MM.1S (cell line): ENCODE measurements around the gene ADCK1.

Experiments
- DNase-seq: peaks from one replicate; pipeline ENCODE4 v3.0.0-alpha.2; 2015
- H2AFZ ChIP-seq: fragments of 300-600 bp; sonication (generic); 2 replicates; pipeline ENCODE4 v1.6.0; 2016; ENCODE audit warnings: antibody characterized with exemption, low read length
- H3F3A ChIP-seq: fragments of 300-600 bp; sonication (generic); 2 replicates; pipeline ENCODE4 v1.6.1; 2016; ENCODE audit warnings: mild to moderate bottlenecking, antibody characterized with exemption, low read length, moderate library complexity, mixed read lengths; ENCODE audit not compliant: insufficient read depth
- H3K27ac ChIP-seq: fragments of 300-600 bp; sonication (generic); 2 replicates; pipeline ENCODE4 v1.5.1; 2016; ENCODE audit warnings: mild to moderate bottlenecking, low read length
- H3K27me3 ChIP-seq: fragments of 300-600 bp; sonication (generic); replicated peaks from 2 replicates; pipeline ENCODE4 v1.6.0; 2016; ENCODE audit warnings: low read length; ENCODE audit not compliant: insufficient read depth
- H3K36me3 ChIP-seq: fragments of 300-600 bp; sonication (generic); replicated peaks from 2 replicates; pipeline ENCODE4 v1.6.1; 2016; ENCODE audit warnings: mild to moderate bottlenecking, low read length, mixed read lengths; ENCODE audit not compliant: insufficient read depth
- H3K4me1 ChIP-seq: fragments of 300-600 bp; sonication (generic); 2 replicates; pipeline ENCODE4 v1.6.1; 2016; ENCODE audit warnings: low read length, mixed read lengths
- H3K4me2 ChIP-seq: fragments of 300-600 bp; sonication (generic); 2 replicates; pipeline ENCODE4 v1.6.0; 2016; ENCODE audit warnings: low read depth, low read length
- H3K4me3 ChIP-seq: fragments of 300-600 bp; sonication (generic); 2 replicates; pipeline ENCODE4 v1.5.1; 2016; ENCODE audit warnings: low read length, mixed read lengths
- H3K79me2 ChIP-seq: fragments of 300-600 bp; sonication (generic); 2 replicates; pipeline ENCODE4 v1.6.1; 2016; ENCODE audit warnings: mixed run types, low read length, mixed read lengths
- H3K9ac ChIP-seq: fragments of 300-600 bp; sonication (generic); 2 replicates; pipeline ENCODE4 v1.6.1; 2016; ENCODE audit warnings: low read length, mixed read lengths
- H3K9me2 ChIP-seq: fragments of 300-600 bp; sonication (generic); replicated peaks from 2 replicates; pipeline ENCODE4 v1.6.1; 2016; ENCODE audit warnings: mild to moderate bottlenecking, low read length, mixed read lengths; ENCODE audit not compliant: insufficient read depth
- H3K9me3 ChIP-seq: fragments of 300-600 bp; sonication (generic); replicated peaks from 2 replicates; pipeline ENCODE4 v1.6.1; 2016; ENCODE audit warnings: mild to moderate bottlenecking, low read length, mixed read lengths; ENCODE audit not compliant: insufficient read depth
- H4K20me1 ChIP-seq: fragments of 300-600 bp; sonication (generic); 2 replicates; pipeline ENCODE4 v1.6.1; 2016; ENCODE audit warnings: mild to moderate bottlenecking, low read length, moderate library complexity, mixed read lengths; ENCODE audit not compliant: insufficient read depth
- CTCF ChIP-seq: fragments of 300-600 bp; sonication (generic); IDR thresholded peaks from 2 replicates; pipeline ENCODE4 v1.5.1; 2016; ENCODE audit warnings: antibody characterized with exemption, low read length, mixed read lengths
- EZH2 ChIP-seq: fragments of 300-600 bp; sonication (generic); optimal IDR thresholded peaks from 2 replicates; pipeline ENCODE3; 2017; ENCODE audit warnings: low read depth, mild to moderate bottlenecking, antibody characterized with exemption, low read length, mixed read lengths
- EZH2phosphoT487 ChIP-seq: fragments of 300-600 bp; sonication (generic); IDR thresholded peaks from 2 replicates; pipeline ENCODE4 v1.6.1; 2018; ENCODE audit warnings: antibody characterized with exemption, low read length

The ADCK1 gene

GRCh38 chr14:77832297-77832696 lies 32.4 kb downstream of the ADCK1 start:
- H3K9ac ChIP-seq = no peak overlapping the region
- H4K20me1 ChIP-seq = no peaks in the 10 kb centered on the region
- H3K36me3 ChIP-seq = no peaks in the 10 kb centered on the region
- no peak overlapping the region for H2AFZ ChIP-seq
- no peaks in the 10 kb centered on the region for H3K79me2 ChIP-seq
- H3K27me3 ChIP-seq = no peaks in the 10 kb centered on the region
- H3K4me2 ChIP-seq = no peak overlapping the region
- TF ChIP-seq CTCF (no peak), EZH2 (no peak), EZH2phosphoT487 (no peak)
- no peaks in the 10 kb centered on the region for H3K9me3 ChIP-seq
- H3K4me1 ChIP-seq = no peaks in the 10 kb centered on the region
- no peak overlapping the region for H3K27ac ChIP-seq
- no peak overlapping the region for H3K4me3 ChIP-seq
- H3F3A ChIP-seq = no peaks in the 10 kb centered on the region
- no peak for DNase-seq
- no peaks in the 10 kb centered on the region for H3K9me2 ChIP-seq

GRCh38 chr14:77837926-77838325 lies 38.0 kb downstream of the ADCK1 start:
- Histone ChIP-seq H3K27ac (no peak overlapping the region), H3K4me2 (no peak overlapping the region), H3K9ac (no peak overlapping the region), H3K9me3 (no peaks in the 10 kb centered on the region), H3K4me1 (no peaks in the 10 kb centered on the region), H2AFZ (no peak overlapping the region), H3K9me2 (no peaks in the 10 kb centered on the region), H3K27me3 (no peaks in the 10 kb centered on the region), H3K36me3 (no peaks in the 10 kb centered on the region), H3K4me3 (no peak overlapping the region), H3F3A (no peaks in the 10 kb centered on the region), H4K20me1 (no peaks in the 10 kb centered on the region), H3K79me2 (no peaks in the 10 kb centered on the region)
- TF ChIP-seq CTCF = no peak
- TF ChIP-seq EZH2phosphoT487 = no peak
- no peak for TF ChIP-seq EZH2
- no peak for DNase-seq

GRCh38 chr14:77838831-77839511 lies 39.1 kb downstream of the ADCK1 start:
- no peaks in the 10 kb centered on the region for H3K9me2 ChIP-seq
- TF ChIP-seq CTCF = no peak
- TF ChIP-seq EZH2 = no peak
- TF ChIP-seq EZH2phosphoT487 = no peak
- no peaks in the 10 kb centered on the region for H3K79me2 ChIP-seq
- H3K4me1 ChIP-seq = no peaks in the 10 kb centered on the region
- H3K27me3 ChIP-seq = no peaks in the 10 kb centered on the region
- H3K27ac ChIP-seq = no peak overlapping the region
- no peaks in the 10 kb centered on the region for H3K9me3 ChIP-seq
- no peak overlapping the region for H3K4me2 ChIP-seq
- DNase-seq = no peak
- no peaks in the 10 kb centered on the region for H3K36me3 ChIP-seq
- no peak overlapping the region for H3K4me3 ChIP-seq
- no peaks in the 10 kb centered on the region for H3F3A ChIP-seq
- H3K9ac ChIP-seq = no peak overlapping the region
- H4K20me1 ChIP-seq = no peaks in the 10 kb centered on the region
- no peak overlapping the region for H2AFZ ChIP-seq
